HL-60 (cell line): ENCODE measurements around the gene THSD7B.

Experiments used
- CTCF ChIP-seq: IDR thresholded peaks from one replicate; pipeline ENCODE4 v1.5.1; 2011; ENCODE audit warnings: low read length, control low read depth, inconsistent platforms; ENCODE audit not compliant: insufficient read depth
- GABPA ChIP-seq: IDR thresholded peaks from 2 replicates; pipeline ENCODE4 v1.6.1; 2012; ENCODE audit warnings: low read depth
- POLR2AphosphoS5 ChIP-seq: IDR thresholded peaks from 2 replicates; pipeline ENCODE4 v1.6.1; 2012; ENCODE audit warnings: low read depth
- REST ChIP-seq: IDR thresholded peaks from 2 replicates; pipeline ENCODE4 v1.6.1; 2012; ENCODE audit warnings: low read depth; ENCODE audit not compliant: insufficient replicate concordance

GRCh38 chr2:136917411-136917881 is 152.1 kb downstream of the THSD7B start:
- TF ChIP-seq CTCF: no peak
- TF ChIP-seq POLR2AphosphoS5: no peak
- no peak for TF ChIP-seq REST
- TF ChIP-seq GABPA: no peak
